ENCODE results near the gene ANKRD10.

GRCh38 chr13:110944968-110945927 is 30.4 kb upstream of the ANKRD10 start:
- TF ChIP-seq, protein P1, sequence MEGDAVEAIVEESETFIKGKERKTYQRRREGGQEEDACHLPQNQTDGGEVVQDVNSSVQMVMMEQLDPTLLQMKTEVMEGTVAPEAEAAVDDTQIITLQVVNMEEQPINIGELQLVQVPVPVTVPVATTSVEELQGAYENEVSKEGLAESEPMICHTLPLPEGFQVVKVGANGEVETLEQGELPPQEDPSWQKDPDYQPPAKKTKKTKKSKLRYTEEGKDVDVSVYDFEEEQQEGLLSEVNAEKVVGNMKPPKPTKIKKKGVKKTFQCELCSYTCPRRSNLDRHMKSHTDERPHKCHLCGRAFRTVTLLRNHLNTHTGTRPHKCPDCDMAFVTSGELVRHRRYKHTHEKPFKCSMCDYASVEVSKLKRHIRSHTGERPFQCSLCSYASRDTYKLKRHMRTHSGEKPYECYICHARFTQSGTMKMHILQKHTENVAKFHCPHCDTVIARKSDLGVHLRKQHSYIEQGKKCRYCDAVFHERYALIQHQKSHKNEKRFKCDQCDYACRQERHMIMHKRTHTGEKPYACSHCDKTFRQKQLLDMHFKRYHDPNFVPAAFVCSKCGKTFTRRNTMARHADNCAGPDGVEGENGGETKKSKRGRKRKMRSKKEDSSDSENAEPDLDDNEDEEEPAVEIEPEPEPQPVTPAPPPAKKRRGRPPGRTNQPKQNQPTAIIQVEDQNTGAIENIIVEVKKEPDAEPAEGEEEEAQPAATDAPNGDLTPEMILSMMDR (IDR thresholded peaks at IDR 0.05; ENCODE audit: extremely low read depth in 1 of 2, insufficient read depth in 1 of 2, low read depth in 1 of 2, low read length in 2 of 2) = no peak
- TF ChIP-seq JUN (IDR thresholded peaks at IDR 0.05; ENCODE audit: borderline replicate concordance, insufficient read depth, insufficient read length, low read depth) (no peak), POLR2A (IDR thresholded peaks at IDR 0.05; ENCODE audit: low read depth, low read length) (no peak), EZH2 (IDR thresholded peaks at IDR 0.05; ENCODE audit: borderline replicate concordance, low read depth, low read length, severe bottlenecking) (no peak), POLR2AphosphoS5 (IDR thresholded peaks at IDR 0.05; ENCODE audit: insufficient read depth, low read depth, low read length) (no peak)

Measured in endothelial cell of umbilical vein (primary cell).